HG03575 (cell line): ENCODE results near the gene SDC3.

Experiments
- ATAC-seq: cut with Tn5 transposase; IDR thresholded peaks from one replicate; pipeline ENCODE4 v1.9.1; 2021; ENCODE audit not compliant: unreplicated experiment, insufficient number of reproducible peaks, low FRiP score; ENCODE audit errors: extremely low read depth

The SDC3 gene

GRCh38 chr1:30867537-30867936 lies 41.0 kb downstream of the SDC3 start:
- no peak for ATAC-seq

GRCh38 chr1:30866594-30866993 lies 42.0 kb downstream of the SDC3 start:
- ATAC-seq = no peak

- ATAC-seq = no peak
These were observed 43.9 kb downstream of the SDC3 start for GRCh38 chr1:30864681-30865080.

GRCh38 chr1:30863858-30864604 lies 44.5 kb downstream of the SDC3 start:
- no peak for ATAC-seq

GRCh38 chr1:30860320-30860652 lies 48.3 kb downstream of the SDC3 start:
- no peak for ATAC-seq

- ATAC-seq = no peak
These were observed 50.6 kb downstream of the SDC3 start for GRCh38 chr1:30857964-30858363.

- no peak for ATAC-seq
These were observed 51.5 kb downstream of the SDC3 start for GRCh38 chr1:30857062-30857461.

GRCh38 chr1:30856260-30856790 lies 52.2 kb downstream of the SDC3 start:
- ATAC-seq = no peak

GRCh38 chr1:30855686-30856259 lies 52.8 kb downstream of the SDC3 start:
- ATAC-seq = no peak

GRCh38 chr1:30853350-30853749 lies 55.2 kb downstream of the SDC3 start:
- no peak for ATAC-seq

GRCh38 chr1:30852026-30852425 lies 56.5 kb downstream of the SDC3 start:
- no peak for ATAC-seq

- ATAC-seq = no peak
These were observed 57.3 kb downstream of the SDC3 start for GRCh38 chr1:30851286-30851685.

GRCh38 chr1:30850607-30851006 lies 58.0 kb downstream of the SDC3 start:
- no peak for ATAC-seq

GRCh38 chr1:30848130-30848529 lies 60.4 kb downstream of the SDC3 start:
- ATAC-seq = no peak

- ATAC-seq = no peak
These were observed 61.1 kb downstream of the SDC3 start for GRCh38 chr1:30847358-30847972.

GRCh38 chr1:30846587-30846986 lies 62.0 kb downstream of the SDC3 start:
- no peak for ATAC-seq

GRCh38 chr1:30845904-30846290 lies 62.7 kb downstream of the SDC3 start:
- no peak for ATAC-seq

GRCh38 chr1:30845237-30845903 lies 63.2 kb downstream of the SDC3 start:
- no peak for ATAC-seq

- ATAC-seq = no peak
These were observed 63.9 kb downstream of the SDC3 start for GRCh38 chr1:30844631-30845030.
